HepG2 (cell line): ENCODE data around the gene AFF4. TPM values are rescaled to one million over a fixed set of nuclear protein-coding genes. Genes with fewer than 3 reads are reported as not detected.

Experiments used
- BRCA1 ChIP-seq: sonication (generic); formaldehyde crosslinking; IDR thresholded peaks from 2 replicates; pipeline ENCODE4 v1.4.0; 2020; ENCODE audit warnings: missing genetic modification reagents
- CEBPG ChIP-seq: IDR thresholded peaks from 2 replicates; pipeline ENCODE4 v1.6.1; 2016
- CREB1 ChIP-seq, 2 experiments: fragments of 450-650 bp in 1 of 2; IDR thresholded peaks; 2 replicates each; pipeline ENCODE4 v1.6.1; 2016 to 2017; ENCODE audit warnings: control low read depth in 1 of 2, mild to moderate bottlenecking in 1 of 2, missing compliant biosample characterization in 1 of 2, missing genetic modification characterization in 1 of 2
- EHMT2 ChIP-seq: fragments of 200-600 bp; sonication (generic); IDR thresholded peaks from 2 replicates; pipeline ENCODE4 v1.7.0; 2017; ENCODE audit warnings: antibody characterized with exemption, low read depth, low read length, borderline replicate concordance
- IRF2 ChIP-seq: IDR thresholded peaks from 2 replicates; pipeline ENCODE4 v1.6.1; 2018; ENCODE audit warnings: missing genetic modification reagents, missing compliant biosample characterization
- LRRFIP1 ChIP-seq: sonication (generic); formaldehyde crosslinking; conservative IDR thresholded peaks from 2 replicates; pipeline ENCODE4 v1.4.0; 2020; ENCODE audit warnings: missing genetic modification reagents
- NR2C2 ChIP-seq: sonication (generic); formaldehyde crosslinking; IDR thresholded peaks from 2 replicates; pipeline ENCODE4 v1.4.0; 2020; ENCODE audit warnings: missing genetic modification reagents, mild to moderate bottlenecking, moderate library complexity, borderline replicate concordance
- PAF1 ChIP-seq: IDR thresholded peaks from 2 replicates; pipeline ENCODE4 v1.6.1; 2016; ENCODE audit warnings: missing genetic modification reagents, missing compliant biosample characterization
- SNAI1 ChIP-seq: sonication (generic); formaldehyde crosslinking; IDR thresholded peaks from 2 replicates; pipeline ENCODE4 v1.5.0; 2020; ENCODE audit warnings: mild to moderate bottlenecking, missing genetic modification reagents, borderline replicate concordance
- SOX6 ChIP-seq, 2 experiments: fragments of 450-650 bp in 1 of 2; sonication (generic) in 1 of 2; formaldehyde crosslinking in 1 of 2; IDR thresholded peaks; 2 replicates each; pipeline versions ENCODE4 v1.4.0 to v1.6.1; 2017 to 2020; ENCODE audit warnings: antibody characterized with exemption in 1 of 2, mild to moderate bottlenecking in 1 of 2, missing genetic modification reagents in 1 of 2
- SP140L ChIP-seq: sonication (generic); formaldehyde crosslinking; IDR thresholded peaks from 2 replicates; pipeline ENCODE4 v1.4.0; 2020; ENCODE audit warnings: missing genetic modification reagents, borderline replicate concordance
- TERF1 ChIP-seq: sonication (generic); formaldehyde crosslinking; IDR thresholded peaks from 2 replicates; pipeline ENCODE4 v1.8.0; 2022; ENCODE audit warnings: mild to moderate bottlenecking, missing genetic modification reagents, moderate library complexity
- ZBTB42 ChIP-seq: sonication (generic); formaldehyde crosslinking; IDR thresholded peaks from 2 replicates; pipeline ENCODE4 v1.5.0; 2020; ENCODE audit warnings: mild to moderate bottlenecking, missing genetic modification reagents
- ZHX1 ChIP-seq: sonication (generic); formaldehyde crosslinking; IDR thresholded peaks from 2 replicates; pipeline ENCODE4 v1.8.1; 2022; ENCODE audit warnings: low read depth, mild to moderate bottlenecking, missing genetic modification reagents
- ZNF251 ChIP-seq: sonication (generic); formaldehyde crosslinking; IDR thresholded peaks from 2 replicates; pipeline ENCODE4 v1.9.0; 2021; ENCODE audit warnings: mild to moderate bottlenecking, missing genetic modification reagents
- ZNF354B ChIP-seq: sonication (generic); formaldehyde crosslinking; IDR thresholded peaks from 2 replicates; pipeline ENCODE4 v1.8.0; 2022; ENCODE audit warnings: mild to moderate bottlenecking, missing genetic modification reagents
- ZNF550 ChIP-seq: sonication (generic); formaldehyde crosslinking; IDR thresholded peaks from 2 replicates; pipeline ENCODE4 v1.4.0; 2020; ENCODE audit warnings: mild to moderate bottlenecking, missing genetic modification reagents, borderline replicate concordance
- ZNF615 ChIP-seq: sonication (generic); formaldehyde crosslinking; IDR thresholded peaks from 2 replicates; pipeline ENCODE4 v1.5.0; 2020; ENCODE audit warnings: mild to moderate bottlenecking, missing genetic modification reagents, borderline replicate concordance
- ZNF7 ChIP-seq: IDR thresholded peaks from 2 replicates; pipeline ENCODE4 v1.6.1; 2016; ENCODE audit warnings: missing biosample characterization, missing genetic modification reagents
- polyA plus RNA-seq, 8 experiments: library from polyadenylated mRNA; depleted of rRNA in 3 of 8; stranded (reverse) in 7 of 8; unstranded in 1 of 8; fragments of >200 nt; fragmentation: Illumina TruSeq in 4 of 8; extraction: Trizol in 4 of 8; gene quantifications; 2 replicates each; pipeline versions ENCODE4 v1.2.1 to v1.2.3, GENCODE V29; 2011 to 2016; ENCODE audit warnings: low read depth in 4 of 8, missing spikeins in 1 of 8, mixed read lengths in 1 of 8; ENCODE audit not compliant: insufficient read depth in 1 of 8
- total RNA-seq, 5 experiments: library from RNA; depleted of rRNA; stranded (reverse); fragments of >200 nt; fragmentation: Illumina TruSeq; extraction: Trizol; gene quantifications; 2 replicates each; pipeline ENCODE4 v1.2.3, GENCODE V29; 2016; ENCODE audit warnings: low read depth in 1 of 5
- TF ChIP-seq, protein P1 (sequence below): sonication (generic); formaldehyde crosslinking; IDR thresholded peaks from 2 replicates; pipeline ENCODE4 v1.4.0; 2020; ENCODE audit warnings: missing genetic modification reagents

The AFF4 gene
- total and polyA plus RNA-seq, 2 of the 13 experiments (the other 11 are each of a cell fraction or from before 2014, with no cell fraction given): 22.1 to 25.5 TPM

DNA sequence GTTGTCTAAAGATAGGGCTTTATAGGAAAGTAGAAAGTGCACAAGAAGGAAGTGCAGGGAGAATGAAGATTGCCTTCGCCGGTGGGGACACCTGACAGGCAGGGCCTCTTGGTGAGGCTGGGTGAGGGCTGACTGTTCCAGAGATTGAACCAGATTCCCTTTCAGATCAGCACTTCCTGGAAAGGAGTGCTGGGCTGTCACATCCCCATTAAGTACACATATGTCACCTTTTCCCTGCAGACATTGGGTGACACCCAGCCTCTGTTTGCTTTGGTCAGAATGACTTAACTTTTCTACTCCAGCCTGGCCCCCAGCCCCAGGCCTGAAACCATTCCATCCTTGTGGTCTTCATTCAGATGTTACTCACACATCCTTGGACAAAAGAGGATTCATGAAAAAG lies 125.6 kb downstream of the AFF4 start (continued):
- TF ChIP-seq EHMT2 (no peak), IRF2 (CRISPR knock-in tag) (0 out of 2 replicates have a peak, but pooled peaks have one; percentile 55), BRCA1 (peak; percentile 40; the same call in 1 of the 2 replicates), ZNF615 (CRISPR knock-in tag) (no peak), ZNF550 (CRISPR knock-in tag) (no peak), SNAI1 (CRISPR knock-in tag) (no peak), ZBTB42 (CRISPR knock-in tag) (no peak), CREB1 (IDR thresholded peaks at IDR 0.05) (peak; percentile 43; the same call in 1 of the 2 replicates), CREB1 (CRISPR knock-in tag; IDR thresholded peaks at IDR 0.05) (peak; percentile 68; the same call in 1 of the 2 replicates), LRRFIP1 (no peak), CEBPG (CRISPR knock-in tag) (peak; percentile 62), ZNF251 (no peak), SP140L (no peak), ZNF354B (CRISPR knock-in tag) (no peak), PAF1 (CRISPR knock-in tag) (no peak; the same call in 1 of the 2 replicates), ZNF7 (0 out of 2 replicates have a peak, but pooled peaks have one; percentile 15), TERF1 (CRISPR knock-in tag) (no peak), ZHX1 (no peak; the same call in 1 of the 2 replicates), SOX6 (IDR thresholded peaks at IDR 0.05) (no peak), SOX6 (CRISPR knock-in tag; IDR thresholded peaks at IDR 0.05) (peak; percentile 28; the same call in 1 of the 2 replicates), NR2C2 (CRISPR knock-in tag) (no peak)
- TF ChIP-seq, protein P1, sequence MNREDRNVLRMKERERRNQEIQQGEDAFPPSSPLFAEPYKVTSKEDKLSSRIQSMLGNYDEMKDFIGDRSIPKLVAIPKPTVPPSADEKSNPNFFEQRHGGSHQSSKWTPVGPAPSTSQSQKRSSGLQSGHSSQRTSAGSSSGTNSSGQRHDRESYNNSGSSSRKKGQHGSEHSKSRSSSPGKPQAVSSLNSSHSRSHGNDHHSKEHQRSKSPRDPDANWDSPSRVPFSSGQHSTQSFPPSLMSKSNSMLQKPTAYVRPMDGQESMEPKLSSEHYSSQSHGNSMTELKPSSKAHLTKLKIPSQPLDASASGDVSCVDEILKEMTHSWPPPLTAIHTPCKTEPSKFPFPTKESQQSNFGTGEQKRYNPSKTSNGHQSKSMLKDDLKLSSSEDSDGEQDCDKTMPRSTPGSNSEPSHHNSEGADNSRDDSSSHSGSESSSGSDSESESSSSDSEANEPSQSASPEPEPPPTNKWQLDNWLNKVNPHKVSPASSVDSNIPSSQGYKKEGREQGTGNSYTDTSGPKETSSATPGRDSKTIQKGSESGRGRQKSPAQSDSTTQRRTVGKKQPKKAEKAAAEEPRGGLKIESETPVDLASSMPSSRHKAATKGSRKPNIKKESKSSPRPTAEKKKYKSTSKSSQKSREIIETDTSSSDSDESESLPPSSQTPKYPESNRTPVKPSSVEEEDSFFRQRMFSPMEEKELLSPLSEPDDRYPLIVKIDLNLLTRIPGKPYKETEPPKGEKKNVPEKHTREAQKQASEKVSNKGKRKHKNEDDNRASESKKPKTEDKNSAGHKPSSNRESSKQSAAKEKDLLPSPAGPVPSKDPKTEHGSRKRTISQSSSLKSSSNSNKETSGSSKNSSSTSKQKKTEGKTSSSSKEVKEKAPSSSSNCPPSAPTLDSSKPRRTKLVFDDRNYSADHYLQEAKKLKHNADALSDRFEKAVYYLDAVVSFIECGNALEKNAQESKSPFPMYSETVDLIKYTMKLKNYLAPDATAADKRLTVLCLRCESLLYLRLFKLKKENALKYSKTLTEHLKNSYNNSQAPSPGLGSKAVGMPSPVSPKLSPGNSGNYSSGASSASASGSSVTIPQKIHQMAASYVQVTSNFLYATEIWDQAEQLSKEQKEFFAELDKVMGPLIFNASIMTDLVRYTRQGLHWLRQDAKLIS (CRISPR knock-in tag): no peak
